ENCODE results near the gene SLC9A3.

- TF ChIP-seq, protein P1, sequence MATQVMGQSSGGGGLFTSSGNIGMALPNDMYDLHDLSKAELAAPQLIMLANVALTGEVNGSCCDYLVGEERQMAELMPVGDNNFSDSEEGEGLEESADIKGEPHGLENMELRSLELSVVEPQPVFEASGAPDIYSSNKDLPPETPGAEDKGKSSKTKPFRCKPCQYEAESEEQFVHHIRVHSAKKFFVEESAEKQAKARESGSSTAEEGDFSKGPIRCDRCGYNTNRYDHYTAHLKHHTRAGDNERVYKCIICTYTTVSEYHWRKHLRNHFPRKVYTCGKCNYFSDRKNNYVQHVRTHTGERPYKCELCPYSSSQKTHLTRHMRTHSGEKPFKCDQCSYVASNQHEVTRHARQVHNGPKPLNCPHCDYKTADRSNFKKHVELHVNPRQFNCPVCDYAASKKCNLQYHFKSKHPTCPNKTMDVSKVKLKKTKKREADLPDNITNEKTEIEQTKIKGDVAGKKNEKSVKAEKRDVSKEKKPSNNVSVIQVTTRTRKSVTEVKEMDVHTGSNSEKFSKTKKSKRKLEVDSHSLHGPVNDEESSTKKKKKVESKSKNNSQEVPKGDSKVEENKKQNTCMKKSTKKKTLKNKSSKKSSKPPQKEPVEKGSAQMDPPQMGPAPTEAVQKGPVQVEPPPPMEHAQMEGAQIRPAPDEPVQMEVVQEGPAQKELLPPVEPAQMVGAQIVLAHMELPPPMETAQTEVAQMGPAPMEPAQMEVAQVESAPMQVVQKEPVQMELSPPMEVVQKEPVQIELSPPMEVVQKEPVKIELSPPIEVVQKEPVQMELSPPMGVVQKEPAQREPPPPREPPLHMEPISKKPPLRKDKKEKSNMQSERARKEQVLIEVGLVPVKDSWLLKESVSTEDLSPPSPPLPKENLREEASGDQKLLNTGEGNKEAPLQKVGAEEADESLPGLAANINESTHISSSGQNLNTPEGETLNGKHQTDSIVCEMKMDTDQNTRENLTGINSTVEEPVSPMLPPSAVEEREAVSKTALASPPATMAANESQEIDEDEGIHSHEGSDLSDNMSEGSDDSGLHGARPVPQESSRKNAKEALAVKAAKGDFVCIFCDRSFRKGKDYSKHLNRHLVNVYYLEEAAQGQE (tag by site-specific recombination; IDR thresholded peaks at IDR 0.05) = no peak
- TF ChIP-seq KLF7 (tag by site-specific recombination; IDR thresholded peaks at IDR 0.05; ENCODE audit: borderline replicate concordance) (no peak), ZBTB8A (tag by site-specific recombination; IDR thresholded peaks at IDR 0.05) (no peak)
- TF ChIP-seq, protein P2, sequence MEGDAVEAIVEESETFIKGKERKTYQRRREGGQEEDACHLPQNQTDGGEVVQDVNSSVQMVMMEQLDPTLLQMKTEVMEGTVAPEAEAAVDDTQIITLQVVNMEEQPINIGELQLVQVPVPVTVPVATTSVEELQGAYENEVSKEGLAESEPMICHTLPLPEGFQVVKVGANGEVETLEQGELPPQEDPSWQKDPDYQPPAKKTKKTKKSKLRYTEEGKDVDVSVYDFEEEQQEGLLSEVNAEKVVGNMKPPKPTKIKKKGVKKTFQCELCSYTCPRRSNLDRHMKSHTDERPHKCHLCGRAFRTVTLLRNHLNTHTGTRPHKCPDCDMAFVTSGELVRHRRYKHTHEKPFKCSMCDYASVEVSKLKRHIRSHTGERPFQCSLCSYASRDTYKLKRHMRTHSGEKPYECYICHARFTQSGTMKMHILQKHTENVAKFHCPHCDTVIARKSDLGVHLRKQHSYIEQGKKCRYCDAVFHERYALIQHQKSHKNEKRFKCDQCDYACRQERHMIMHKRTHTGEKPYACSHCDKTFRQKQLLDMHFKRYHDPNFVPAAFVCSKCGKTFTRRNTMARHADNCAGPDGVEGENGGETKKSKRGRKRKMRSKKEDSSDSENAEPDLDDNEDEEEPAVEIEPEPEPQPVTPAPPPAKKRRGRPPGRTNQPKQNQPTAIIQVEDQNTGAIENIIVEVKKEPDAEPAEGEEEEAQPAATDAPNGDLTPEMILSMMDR (tag by site-specific recombination; IDR thresholded peaks at IDR 0.05) = no peak
These were observed 85.7 kb downstream of the SLC9A3 start for GRCh38 chr5:438481-438981.
